ENCODE data around the gene HOXD1. TPM values are rescaled to one million over a fixed set of nuclear protein-coding genes. Genes with fewer than 3 reads are reported as not detected.

HOXD1 gene
- total RNA-seq, 1 experiment from 2014 or later, result 0.18 TPM

GRCh38 chr2:176160251-176160985 is 28.1 kb upstream of the HOXD1 start:
- BruUV-seq (replicated peaks), result no TSS peak
- no peak overlapping the region for H3K27ac ChIP-seq (ENCODE audit: low read length)
- CTCF ChIA-PET, result no interaction called here
- H3K27me3 ChIP-seq (ENCODE audit: control insufficient read depth, insufficient read depth, low read length), result no peaks in the 10 kb centered on the region; the same call in 1 of the 2 replicates
- DNase-seq (ENCODE audit: low read depth, low spot score) (no peak), ATAC-seq (no peak)
- H3K4me3 ChIP-seq (ENCODE audit: low read depth in 2 of 2, low read length in 2 of 2), result no peak overlapping the region
- peaks cover 3% of the 10 kb centered on the region; the same call in 1 of the 2 replicates for H3K4me1 ChIP-seq (ENCODE audit: control insufficient read depth, insufficient read depth, low read length)
- no peaks in the 10 kb centered on the region for H3K36me3 ChIP-seq (ENCODE audit: control insufficient read depth, insufficient read depth, low read length)
- H3K9me3 ChIP-seq (ENCODE audit: control insufficient read depth, insufficient read depth, low read depth, low read length), result no peaks in the 10 kb centered on the region
- in situ Hi-C loops (cut with HindIII; ENCODE audit: low pct_unique_long_range_greater_than_20kb, low sequenced_read_pairs), result no loop called here
- TF ChIP-seq POLR2AphosphoS5 (IDR thresholded peaks at IDR 0.05; ENCODE audit: low read depth, low read length), result no peak
- TF ChIP-seq, protein P1, sequence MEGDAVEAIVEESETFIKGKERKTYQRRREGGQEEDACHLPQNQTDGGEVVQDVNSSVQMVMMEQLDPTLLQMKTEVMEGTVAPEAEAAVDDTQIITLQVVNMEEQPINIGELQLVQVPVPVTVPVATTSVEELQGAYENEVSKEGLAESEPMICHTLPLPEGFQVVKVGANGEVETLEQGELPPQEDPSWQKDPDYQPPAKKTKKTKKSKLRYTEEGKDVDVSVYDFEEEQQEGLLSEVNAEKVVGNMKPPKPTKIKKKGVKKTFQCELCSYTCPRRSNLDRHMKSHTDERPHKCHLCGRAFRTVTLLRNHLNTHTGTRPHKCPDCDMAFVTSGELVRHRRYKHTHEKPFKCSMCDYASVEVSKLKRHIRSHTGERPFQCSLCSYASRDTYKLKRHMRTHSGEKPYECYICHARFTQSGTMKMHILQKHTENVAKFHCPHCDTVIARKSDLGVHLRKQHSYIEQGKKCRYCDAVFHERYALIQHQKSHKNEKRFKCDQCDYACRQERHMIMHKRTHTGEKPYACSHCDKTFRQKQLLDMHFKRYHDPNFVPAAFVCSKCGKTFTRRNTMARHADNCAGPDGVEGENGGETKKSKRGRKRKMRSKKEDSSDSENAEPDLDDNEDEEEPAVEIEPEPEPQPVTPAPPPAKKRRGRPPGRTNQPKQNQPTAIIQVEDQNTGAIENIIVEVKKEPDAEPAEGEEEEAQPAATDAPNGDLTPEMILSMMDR (IDR thresholded peaks at IDR 0.05), result no peak
- intact Hi-C loops (cut with micrococcal nuclease; ENCODE audit: unreplicated experiment), result no loop called here
- POLR2A ChIA-PET, result no interaction called here

DNA sequence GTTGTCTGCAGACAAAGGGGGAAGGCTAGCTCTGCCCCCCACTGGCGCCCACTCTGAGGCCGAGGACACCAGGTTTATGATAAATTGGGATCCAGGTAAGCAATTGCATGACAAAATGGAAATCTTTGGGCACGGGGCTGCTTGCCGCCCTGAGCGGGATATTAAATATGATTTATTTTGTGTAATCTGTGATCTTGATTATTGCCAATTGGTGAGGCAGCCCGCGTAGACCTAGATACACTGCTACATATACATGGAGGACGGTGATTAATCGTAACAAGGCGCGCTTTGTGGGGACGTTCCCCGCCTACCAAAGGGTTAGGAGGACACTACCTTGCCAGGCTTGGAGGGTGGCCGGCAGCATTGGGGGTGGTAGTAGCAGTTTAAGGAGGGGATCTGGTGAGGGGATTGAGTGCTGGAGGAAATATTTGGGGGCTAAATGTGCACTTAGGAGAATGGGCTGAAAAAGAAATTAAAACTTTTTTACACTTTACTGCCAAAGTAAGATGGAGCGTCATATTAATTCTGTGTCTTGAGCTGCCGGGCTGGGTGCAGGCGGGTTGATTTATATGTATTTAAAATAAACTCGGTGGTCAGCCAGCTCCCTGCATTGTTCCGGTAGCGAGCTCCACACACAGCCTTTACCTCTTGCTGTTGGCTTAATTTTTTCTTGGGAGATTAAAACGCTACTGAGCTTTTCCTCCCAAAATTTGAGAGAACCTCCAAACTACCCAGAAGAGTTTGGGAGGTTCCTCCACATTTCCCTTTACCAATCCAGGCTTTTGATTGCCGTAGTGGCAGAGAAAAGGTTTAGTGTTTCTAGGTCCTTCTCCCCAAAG is 27.3 kb upstream of the HOXD1 start:
- no peaks in the 10 kb centered on the region; the same call in 1 of the 2 replicates for H3K27me3 ChIP-seq (ENCODE audit: control insufficient read depth, insufficient read depth, low read length)
- no peaks in the 10 kb centered on the region for H3K9me3 ChIP-seq (ENCODE audit: control insufficient read depth, insufficient read depth, low read depth, low read length)
- H3K4me3 ChIP-seq (ENCODE audit: low read depth in 2 of 2, low read length in 2 of 2), result no peak overlapping the region
- H3K36me3 ChIP-seq (ENCODE audit: control insufficient read depth, insufficient read depth, low read length), result no peaks in the 10 kb centered on the region
- TF ChIP-seq SIN3A (IDR thresholded peaks at IDR 0.05; ENCODE audit: borderline replicate concordance, insufficient read depth, low read depth, low read length) (no peak), POLR2AphosphoS5 (IDR thresholded peaks at IDR 0.05; ENCODE audit: low read depth, low read length) (no peak), TCF7L2 (IDR thresholded peaks at IDR 0.05; ENCODE audit: low read depth, low read length) (no peak)
- TF ChIP-seq, protein P2, sequence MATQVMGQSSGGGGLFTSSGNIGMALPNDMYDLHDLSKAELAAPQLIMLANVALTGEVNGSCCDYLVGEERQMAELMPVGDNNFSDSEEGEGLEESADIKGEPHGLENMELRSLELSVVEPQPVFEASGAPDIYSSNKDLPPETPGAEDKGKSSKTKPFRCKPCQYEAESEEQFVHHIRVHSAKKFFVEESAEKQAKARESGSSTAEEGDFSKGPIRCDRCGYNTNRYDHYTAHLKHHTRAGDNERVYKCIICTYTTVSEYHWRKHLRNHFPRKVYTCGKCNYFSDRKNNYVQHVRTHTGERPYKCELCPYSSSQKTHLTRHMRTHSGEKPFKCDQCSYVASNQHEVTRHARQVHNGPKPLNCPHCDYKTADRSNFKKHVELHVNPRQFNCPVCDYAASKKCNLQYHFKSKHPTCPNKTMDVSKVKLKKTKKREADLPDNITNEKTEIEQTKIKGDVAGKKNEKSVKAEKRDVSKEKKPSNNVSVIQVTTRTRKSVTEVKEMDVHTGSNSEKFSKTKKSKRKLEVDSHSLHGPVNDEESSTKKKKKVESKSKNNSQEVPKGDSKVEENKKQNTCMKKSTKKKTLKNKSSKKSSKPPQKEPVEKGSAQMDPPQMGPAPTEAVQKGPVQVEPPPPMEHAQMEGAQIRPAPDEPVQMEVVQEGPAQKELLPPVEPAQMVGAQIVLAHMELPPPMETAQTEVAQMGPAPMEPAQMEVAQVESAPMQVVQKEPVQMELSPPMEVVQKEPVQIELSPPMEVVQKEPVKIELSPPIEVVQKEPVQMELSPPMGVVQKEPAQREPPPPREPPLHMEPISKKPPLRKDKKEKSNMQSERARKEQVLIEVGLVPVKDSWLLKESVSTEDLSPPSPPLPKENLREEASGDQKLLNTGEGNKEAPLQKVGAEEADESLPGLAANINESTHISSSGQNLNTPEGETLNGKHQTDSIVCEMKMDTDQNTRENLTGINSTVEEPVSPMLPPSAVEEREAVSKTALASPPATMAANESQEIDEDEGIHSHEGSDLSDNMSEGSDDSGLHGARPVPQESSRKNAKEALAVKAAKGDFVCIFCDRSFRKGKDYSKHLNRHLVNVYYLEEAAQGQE (IDR thresholded peaks at IDR 0.05; ENCODE audit: insufficient read depth in 1 of 2, low read depth in 2 of 2, low read length in 1 of 2), result no peak
- TF ChIP-seq, protein P1 (IDR thresholded peaks at IDR 0.05), result no peak
- BruUV-seq (replicated peaks), result no TSS peak
- in situ Hi-C loops (cut with HindIII; ENCODE audit: low pct_unique_long_range_greater_than_20kb, low sequenced_read_pairs), result no loop called here
- ChIA-PET CTCF (no interaction called here), POLR2A (no interaction called here)
- no peak overlapping the region for H3K27ac ChIP-seq (ENCODE audit: low read length)
- no peak for DNase-seq (ENCODE audit: low read depth, low spot score)
- no peak for ATAC-seq
- H3K4me1 ChIP-seq (ENCODE audit: control insufficient read depth, insufficient read depth, low read length), result peaks cover 3% of the 10 kb centered on the region; the same call in 1 of the 2 replicates
- intact Hi-C loops (cut with micrococcal nuclease; ENCODE audit: unreplicated experiment), result no loop called here
